ENCODE data around the gene EEA1. TPM values are rescaled to one million over a fixed set of nuclear protein-coding genes. Genes with fewer than 3 reads are reported as not detected.
A peak's percentile ranks its signal among the peaks of the same experiment; 100 is the strongest.

EEA1 gene
- total RNA-seq, 1 donor, result 25.0 TPM

- DNase-seq (ENCODE audit: low read depth), result no peak
- TF ChIP-seq CTCF (IDR thresholded peaks at IDR 0.05; ENCODE audit: insufficient read depth, low read depth, low read length), result no peak
- no peak overlapping the region for H3K4me3 ChIP-seq (ENCODE audit: low read depth, low read length)
Measured at GRCh38 chr12:92950011-92950410, 20.9 kb upstream of the EEA1 start.

DNA sequence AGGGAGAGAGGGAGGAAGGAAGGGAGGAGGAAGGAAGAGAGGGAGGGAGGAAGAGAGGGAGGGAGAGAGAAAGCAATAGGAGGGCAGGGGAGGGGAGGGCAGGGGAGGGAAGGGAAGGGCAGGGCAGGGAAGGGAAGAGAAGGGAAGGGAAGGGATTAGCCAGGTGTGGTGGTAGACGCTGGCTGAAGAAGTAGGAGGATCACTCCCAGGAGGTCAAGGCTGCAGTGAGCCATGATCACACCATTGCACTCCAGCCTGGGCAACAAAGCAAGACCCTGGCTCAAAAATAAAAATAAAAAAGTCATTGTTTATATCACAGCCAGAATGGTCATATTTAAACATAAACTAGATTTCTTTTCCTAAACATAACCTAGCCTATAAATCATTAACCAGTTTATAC is 20.4 kb upstream of the EEA1 start:
- no peak for DNase-seq (ENCODE audit: low read depth)
- TF ChIP-seq CTCF (IDR thresholded peaks at IDR 0.05; ENCODE audit: insufficient read depth, low read depth, low read length), result no peak
- no peak overlapping the region for H3K4me3 ChIP-seq (ENCODE audit: low read depth, low read length)

- no peak overlapping the region for H3K4me3 ChIP-seq (ENCODE audit: low read depth, low read length)
- DNase-seq (ENCODE audit: low read depth), result no peak
- TF ChIP-seq CTCF (IDR thresholded peaks at IDR 0.05; ENCODE audit: insufficient read depth, low read depth, low read length), result no peak
Measured at GRCh38 chr12:92947589-92948215, 18.6 kb upstream of the EEA1 start.

DNA sequence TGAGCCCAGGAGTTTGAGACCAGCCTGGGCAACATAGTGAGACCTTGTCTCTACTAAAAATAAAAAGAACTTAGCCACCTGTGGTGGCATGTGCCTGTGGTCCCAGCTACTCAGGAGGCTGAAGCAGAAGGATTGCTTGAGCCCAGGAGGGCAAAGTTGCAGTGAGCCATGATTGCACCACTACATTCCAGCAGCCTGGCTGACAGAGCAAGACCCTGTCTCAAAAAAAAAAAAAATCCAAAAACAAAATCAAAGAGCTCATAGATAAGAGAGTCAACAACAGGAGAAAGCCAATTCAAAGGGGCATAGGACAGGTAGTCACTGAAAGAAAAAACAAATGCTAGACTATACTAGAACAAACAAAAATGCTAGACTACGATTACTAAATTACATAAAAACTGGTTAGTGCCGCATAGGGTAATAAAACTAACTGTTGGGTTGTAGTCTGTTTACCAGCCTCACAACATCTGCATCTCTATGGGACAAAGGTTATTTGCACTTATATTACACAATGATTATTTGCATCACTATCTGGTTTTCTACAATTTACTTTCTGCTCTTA is 16.6 kb upstream of the EEA1 start:
- H3K4me3 ChIP-seq (ENCODE audit: low read depth, low read length), result no peak overlapping the region
- no peak for TF ChIP-seq CTCF (IDR thresholded peaks at IDR 0.05; ENCODE audit: insufficient read depth, low read depth, low read length)
- DNase-seq (ENCODE audit: low read depth), result peak; percentile 27

- peak; percentile 22 for TF ChIP-seq CTCF (IDR thresholded peaks at IDR 0.05; ENCODE audit: insufficient read depth, low read depth, low read length)
- H3K4me3 ChIP-seq (ENCODE audit: low read depth, low read length), result no peak overlapping the region
- peak; percentile 63 for DNase-seq (ENCODE audit: low read depth)
Measured at GRCh38 chr12:92943482-92944250, 14.6 kb upstream of the EEA1 start.

GRCh38 chr12:92942905-92943304 is 13.8 kb upstream of the EEA1 start:
- no peak overlapping the region for H3K4me3 ChIP-seq (ENCODE audit: low read depth, low read length)
- TF ChIP-seq CTCF (IDR thresholded peaks at IDR 0.05; ENCODE audit: insufficient read depth, low read depth, low read length), result no peak
- peak; percentile 95 for DNase-seq (ENCODE audit: low read depth)

Data from fibroblast of villous mesenchyme (primary cell).